H1 (cell line): ENCODE results near the gene HDLBP. TPM values are rescaled to one million over a fixed set of nuclear protein-coding genes. Genes with fewer than 3 reads are reported as not detected.

Experiments used
- CTCF ChIA-PET: fragments of 300-600 bp; sonication (Branson Sonifier 250); formaldehyde crosslinking; loops from one replicate; lab custom pipeline; 2021; ENCODE audit not compliant: partially characterized antibody; lab: Charles Lee
- POLR2A ChIA-PET: fragments of 300-600 bp; sonication (Branson Sonifier 250); formaldehyde crosslinking; loops from one replicate; lab custom pipeline; 2021; ENCODE audit warnings: inconsistent platforms; ENCODE audit not compliant: partially characterized antibody; lab: Charles Lee
- DNase-seq, 2 experiments: peaks; one replicate each; pipeline versions ENCODE4 v3.0.0 to v3.0.0-alpha.2; 2010 to 2022; ENCODE audit warnings: low spot score in 2 of 2, low read depth in 1 of 2, mixed read lengths in 1 of 2
- FAIRE-seq: peaks from 2 replicates; lab custom pipeline; 2011; peaks lifted over from hg19 to GRCh38; lab: Jason Lieb, UNC
- H2AFZ ChIP-seq: 2 replicates; pipeline ENCODE4 v1.8.1; 2012; ENCODE audit warnings: low read length, inconsistent platforms
- H2AK5ac ChIP-seq: 2 replicates; pipeline ENCODE4 v1.6.1; 2013; ENCODE audit warnings: low read depth, low read length
- H2BK120ac ChIP-seq: replicated peaks from 2 replicates; pipeline ENCODE3; 2013; ENCODE audit warnings: low read depth, low read length, inconsistent platforms
- H2BK12ac ChIP-seq: 2 replicates; pipeline ENCODE4 v1.6.1; 2013; ENCODE audit warnings: low read depth, low read length
- H2BK15ac ChIP-seq: 2 replicates; pipeline ENCODE4 v1.6.1; 2013; ENCODE audit warnings: low read length
- H2BK20ac ChIP-seq: 2 replicates; pipeline ENCODE4 v1.6.1; 2013; ENCODE audit warnings: low read length
- H2BK5ac ChIP-seq: 2 replicates; pipeline ENCODE4 v1.6.1; 2013; ENCODE audit warnings: low read depth, low read length
- H3K14ac ChIP-seq: 2 replicates; pipeline ENCODE4 v1.6.1; 2013; ENCODE audit warnings: inconsistent platforms; ENCODE audit not compliant: insufficient read length
- H3K18ac ChIP-seq: 2 replicates; pipeline ENCODE4 v1.6.1; 2013; ENCODE audit warnings: low read length; ENCODE audit errors: extremely low read depth
- H3K23ac ChIP-seq: 2 replicates; pipeline ENCODE4 v1.6.1; 2013; ENCODE audit warnings: inconsistent platforms; ENCODE audit not compliant: insufficient read length
- H3K23me2 ChIP-seq: 2 replicates; pipeline ENCODE4 v1.6.1; 2013; ENCODE audit warnings: low read depth, low read length
- H3K27ac ChIP-seq: 2 replicates; pipeline ENCODE4 v1.6.1; 2011; ENCODE audit warnings: low read depth, low read length, inconsistent platforms
- H3K27me3 ChIP-seq, 4 experiments: replicated peaks in 1 of 4; 1 replicate in 1 of 4; 2 replicates in 3 of 4; pipeline versions ENCODE4 v1.6.1 to v1.8.1; 2011 to 2013; ENCODE audit warnings: low read length in 3 of 4, mild to moderate bottlenecking in 3 of 4, inconsistent platforms in 2 of 4, mixed read lengths in 2 of 4, moderate library complexity in 1 of 4; ENCODE audit not compliant: control insufficient read depth in 3 of 4, insufficient read depth in 3 of 4; ENCODE audit errors: extremely low read depth in 1 of 4
- H3K36me3 ChIP-seq, 4 experiments: 2 replicates each; pipeline versions ENCODE4 v1.6.1 to v1.8.1; 2011 to 2013; ENCODE audit warnings: mild to moderate bottlenecking in 4 of 4, low read length in 3 of 4, moderate library complexity in 2 of 4, control low read depth in 1 of 4, inconsistent platforms in 1 of 4; ENCODE audit not compliant: insufficient read depth in 4 of 4, control insufficient read depth in 2 of 4
- H3K4ac ChIP-seq: replicated peaks from 2 replicates; pipeline ENCODE3; 2013; ENCODE audit warnings: low read length, low read depth, mixed read lengths, inconsistent platforms; ENCODE audit not compliant: insufficient read length
- H3K4me1 ChIP-seq, 4 experiments: replicated peaks in 1 of 4; 1 replicate in 1 of 4; 2 replicates in 3 of 4; pipeline versions ENCODE4 v1.6.1 to v1.8.1; 2011 to 2013; ENCODE audit warnings: low read length in 3 of 4, inconsistent platforms in 2 of 4, mixed read lengths in 1 of 4; ENCODE audit not compliant: insufficient read depth in 4 of 4, control insufficient read depth in 3 of 4
- H3K4me2 ChIP-seq, 2 experiments: 2 replicates each; pipeline versions ENCODE4 v1.6.1 to v1.8.1; 2011 to 2013; ENCODE audit warnings: low read depth in 2 of 2, low read length in 2 of 2, control low read depth in 1 of 2, inconsistent platforms in 1 of 2, mild to moderate bottlenecking in 1 of 2; ENCODE audit not compliant: insufficient read depth in 1 of 2
- H3K4me3 ChIP-seq, 4 experiments: fragments of 200-600, 300-600 bp in 1 of 4; sonication (generic), shearing (Covaris generic), sonication (Bioruptor Twin) in 1 of 4; 2 replicates each; pipeline versions ENCODE4 v1.5.1 to v1.8.1; 2011 to 2016; ENCODE audit warnings: low read length in 4 of 4, low read depth in 3 of 4, control low read depth in 2 of 4, inconsistent platforms in 2 of 4, mild to moderate bottlenecking in 2 of 4, mixed read lengths in 1 of 4, moderate library complexity in 1 of 4; ENCODE audit not compliant: insufficient read depth in 2 of 4; ENCODE audit errors: extremely low read depth in 1 of 4
- H3K56ac ChIP-seq: replicated peaks from 2 replicates; pipeline ENCODE3; 2013; ENCODE audit warnings: low read depth, mild to moderate bottlenecking, mixed read lengths, low read length, inconsistent platforms; ENCODE audit not compliant: insufficient read length
- H3K79me1 ChIP-seq: 2 replicates; pipeline ENCODE4 v1.6.1; 2013; ENCODE audit warnings: low read depth, low read length, control low read depth
- H3K79me2 ChIP-seq, 2 experiments: 2 replicates each; pipeline versions ENCODE4 v1.6.1 to v1.8.1; 2012 to 2013; ENCODE audit warnings: low read length in 2 of 2, mild to moderate bottlenecking in 2 of 2, inconsistent platforms in 1 of 2; ENCODE audit not compliant: insufficient read depth in 2 of 2, control insufficient read depth in 1 of 2
- H3K9ac ChIP-seq, 4 experiments: replicated peaks in 1 of 4; 1 replicate in 1 of 4; 2 replicates in 3 of 4; pipeline versions ENCODE4 v1.6.1 to v1.8.1; 2011 to 2013; ENCODE audit warnings: low read depth in 3 of 4, low read length in 3 of 4, control low read depth in 2 of 4, mild to moderate bottlenecking in 2 of 4, moderate library complexity in 2 of 4, inconsistent platforms in 1 of 4; ENCODE audit errors: extremely low read depth in 1 of 4
- H3K9me3 ChIP-seq, 2 experiments: 2 replicates each; pipeline versions ENCODE4 v1.6.1 to v1.8.1; 2012 to 2013; ENCODE audit warnings: mild to moderate bottlenecking in 2 of 2, moderate library complexity in 2 of 2, control low read depth in 1 of 2, inconsistent platforms in 1 of 2, low read depth in 1 of 2, low read length in 1 of 2, mixed read lengths in 1 of 2; ENCODE audit not compliant: insufficient read depth in 2 of 2
- H4K20me1 ChIP-seq, 2 experiments: replicated peaks in 1 of 2; 2 replicates each; pipeline versions ENCODE3 to v1.8.1; 2011 to 2013; ENCODE audit warnings: inconsistent platforms in 2 of 2, low read length in 2 of 2, mild to moderate bottlenecking in 1 of 2; ENCODE audit not compliant: insufficient read depth in 2 of 2, control insufficient read depth in 1 of 2
- H4K5ac ChIP-seq: 2 replicates; pipeline ENCODE4 v1.6.1; 2013; ENCODE audit warnings: low read length, low read depth, mixed read lengths, inconsistent platforms; ENCODE audit not compliant: insufficient read length
- H4K8ac ChIP-seq: 2 replicates; pipeline ENCODE4 v1.8.0; 2013; ENCODE audit warnings: mild to moderate bottlenecking, moderate library complexity, low read length, inconsistent platforms; ENCODE audit not compliant: insufficient read depth; ENCODE audit errors: extremely low read depth
- H4K91ac ChIP-seq: replicated peaks from 2 replicates; pipeline ENCODE3; 2013; ENCODE audit warnings: low read length, mixed read lengths, inconsistent platforms; ENCODE audit not compliant: insufficient read length
- CTCF ChIP-seq, 3 experiments: IDR thresholded peaks; 1 replicate in 2 of 3; 2 replicates in 1 of 3; pipeline versions ENCODE4 v1.5.1 to v1.6.1; 2011; ENCODE audit warnings: low read length in 3 of 3, mild to moderate bottlenecking in 3 of 3, inconsistent platforms in 2 of 3, low read depth in 1 of 3, moderate library complexity in 1 of 3; ENCODE audit not compliant: insufficient read depth in 1 of 3; ENCODE audit errors: control extremely low read depth in 1 of 3
- SUZ12 ChIP-seq: fragments of 200-600 bp; sonication (generic); IDR thresholded peaks from 2 replicates; pipeline ENCODE4 v1.6.1; 2012; ENCODE audit warnings: mild to moderate bottlenecking, inconsistent platforms, low read length, moderate library complexity, mixed read lengths
- WGBS, 2 experiments: shearing (Covaris generic) in 1 of 2; methylation state at CpG; one replicate each; pipeline versions ENCODE4 v1.1.6 to v1.1.7; 2013 to 2015; ENCODE audit warnings: low lambda C conversion rate in 2 of 2, mixed read lengths in 2 of 2, inconsistent platforms in 1 of 2, low coverage in 1 of 2, missing lambda C conversion rate in 1 of 2; ENCODE audit not compliant: insufficient replicate concordance in 2 of 2, insufficient coverage in 1 of 2, insufficient read length in 1 of 2; ENCODE audit errors: extremely low coverage in 1 of 2, missing lambda C conversion rate in 1 of 2; 5-methylcytosine and 5-hydroxymethylcytosine counted together
- polyA plus RNA-seq, 7 experiments: library from polyadenylated mRNA; depleted of rRNA in 3 of 7; stranded (reverse) in 5 of 7; unstranded in 2 of 7; fragments of >200 nt in 5 of 7; fragments of 200-250 nt in 2 of 7; gene quantifications; 1 replicate in 5 of 7; 2 replicates in 1 of 7; 4 replicates in 1 of 7; pipeline versions ENCODE4 v1.2.1 to v1.2.3, GENCODE V29; 2011 to 2013; ENCODE audit warnings: missing spikeins in 2 of 7, mixed read lengths in 2 of 7
- total RNA-seq: library from RNA; stranded (reverse); fragmentation: NEBNext Ultra II Directional; extraction: Animal tissue kit (Norgen Biotek cat#: 25700); gene quantifications from 2 replicates; pipeline ENCODE4 v1.2.1, GENCODE V29; 2021

Gene HDLBP
- total and polyA plus RNA-seq, 2 of the 8 experiments (the other 6 are each of a cell fraction or from before 2014, with no cell fraction given) = 185 to 360 TPM

DNA sequence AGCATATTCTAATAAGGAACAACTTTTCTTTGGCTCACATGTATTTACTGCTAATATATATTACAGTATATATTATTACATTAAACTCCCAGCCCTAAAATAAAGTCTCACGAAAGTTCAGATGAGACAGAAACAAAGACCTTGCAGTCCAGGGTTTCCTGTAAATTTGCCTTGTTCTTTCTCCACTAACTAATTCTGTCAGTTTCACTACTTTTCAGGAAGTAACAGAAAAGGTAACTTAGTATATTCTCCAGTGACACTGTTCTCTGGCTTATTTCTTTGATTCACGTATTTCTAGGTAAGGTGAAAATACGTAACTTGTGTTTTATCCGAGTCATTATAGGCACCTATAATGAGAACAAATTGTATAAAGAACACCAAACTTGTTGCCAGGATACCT, 35.2 kb downstream of the HDLBP start:
- H3K4me2 ChIP-seq = no peak overlapping the region
- no peak overlapping the region for H2AFZ ChIP-seq
- H3K18ac ChIP-seq = no peak overlapping the region
- no peak overlapping the region for H2BK5ac ChIP-seq
- H2AK5ac ChIP-seq = no peak overlapping the region
- no peak overlapping the region for H3K4me3 ChIP-seq
- no peak overlapping the region for H4K5ac ChIP-seq
- no peaks in the 10 kb centered on the region for H3K23me2 ChIP-seq
- FAIRE-seq = no peak
- no peak overlapping the region for H2BK20ac ChIP-seq
- no peak overlapping the region for H4K91ac ChIP-seq
- H3K79me1 ChIP-seq = peaks cover 5% of the 10 kb centered on the region
- H3K9me3 ChIP-seq = no peaks in the 10 kb centered on the region
- no peak overlapping the region for H3K4ac ChIP-seq
- H3K36me3 ChIP-seq = no peaks in the 10 kb centered on the region; a peak in 1 of 8 replicates
- H3K27ac ChIP-seq = no peak overlapping the region
- peaks cover 0 to 5% of the 10 kb centered on the region in 2 experiments for H4K20me1 ChIP-seq
- no peak overlapping the region for H4K8ac ChIP-seq
- H3K23ac ChIP-seq = no peak overlapping the region
- H2BK12ac ChIP-seq = no peak overlapping the region
- TF ChIP-seq SUZ12 = no peak
- no peak for TF ChIP-seq CTCF (IDR thresholded peaks at IDR 0.05; ENCODE audit: control extremely low read depth in 1 of 3, insufficient read depth in 1 of 3, low read depth in 1 of 3, low read length in 3 of 3)
- DNase-seq = no peak
- H2BK120ac ChIP-seq = no peak overlapping the region
- POLR2A ChIA-PET = interaction anchor here (1.1 to 2.7 kb wide), 2 partner anchors 12 to 42 kb away, joined by 6 to 9 read pairs; no protein-coding TSS in a partner anchor
- CTCF ChIA-PET = interaction anchor here (2.8 to 2.9 kb wide), 2 partner anchors 10 to 13 kb away, joined by 6 to 9 read pairs; no protein-coding TSS in a partner anchor
- H3K4me1 ChIP-seq = peaks cover 0 to 7% (median 5%) of the 10 kb centered on the region in 4 experiments; a peak in 4 of 7 replicates
- H3K79me2 ChIP-seq = peaks cover 7 to 82% of the 10 kb centered on the region in 2 experiments; a peak in 3 of 4 replicates
- WGBS, 2 experiments = 90% methylated on average over 4 of the region's 4 CpGs; no CpG with 5 or more reads in 1 of the 2 experiments
- H3K14ac ChIP-seq = no peak overlapping the region
- H3K9ac ChIP-seq = no peak overlapping the region
- H3K56ac ChIP-seq = no peak overlapping the region
- H3K27me3 ChIP-seq = no peaks in the 10 kb centered on the region
- no peak overlapping the region for H2BK15ac ChIP-seq
